Smooth muscle cell (in vitro differentiated cells): ENCODE measurements around the gene CST8. TPM values are rescaled to one million over a fixed set of nuclear protein-coding genes. Genes with fewer than 3 reads are reported as not detected.

Experiments used
- DNase-seq: peaks from one replicate; lab custom pipeline; 2025; ENCODE audit not compliant: unreplicated experiment; lab: John Stamatoyannopoulos, UW
- H2AFZ ChIP-seq: fragments of 200-600 bp; sonication (generic); 2 replicates; pipeline ENCODE4 v1.6.0; 2016; ENCODE audit warnings: antibody characterized with exemption, low read depth, mild to moderate bottlenecking
- H3F3A ChIP-seq: fragments of 200-600 bp; sonication (generic); 2 replicates; pipeline ENCODE4 v1.6.0; 2017; ENCODE audit warnings: antibody characterized with exemption, low read depth
- H3K27ac ChIP-seq: fragments of 200-600 bp; sonication (generic); 2 replicates; pipeline ENCODE4 v1.5.1; 2016; ENCODE audit warnings: low read depth, mild to moderate bottlenecking
- H3K27me3 ChIP-seq: fragments of 200-600 bp; sonication (generic); 2 replicates; pipeline ENCODE4 v1.6.1; 2016; ENCODE audit warnings: low read depth, mild to moderate bottlenecking
- H3K36me3 ChIP-seq: fragments of 200-600 bp; sonication (generic); 2 replicates; pipeline ENCODE4 v1.5.1; 2016; ENCODE audit warnings: low read depth
- H3K4me1 ChIP-seq: fragments of 200-600 bp; sonication (generic); 2 replicates; pipeline ENCODE4 v1.5.1; 2016; ENCODE audit warnings: low read depth
- H3K4me2 ChIP-seq: fragments of 200-600 bp; sonication (generic); 2 replicates; pipeline ENCODE4 v1.6.0; 2016; ENCODE audit warnings: mild to moderate bottlenecking
- H3K4me3 ChIP-seq: fragments of 200-600 bp; sonication (generic); 2 replicates; pipeline ENCODE4 v1.5.1; 2016; ENCODE audit warnings: mild to moderate bottlenecking
- H3K79me2 ChIP-seq: fragments of 200-600 bp; sonication (generic); 2 replicates; pipeline ENCODE4 v1.6.0; 2016; ENCODE audit warnings: low read depth, mild to moderate bottlenecking
- H3K9ac ChIP-seq: fragments of 200-600 bp; sonication (generic); 2 replicates; pipeline ENCODE4 v1.6.0; 2016; ENCODE audit warnings: low read depth
- H3K9me3 ChIP-seq: fragments of 200-600 bp; sonication (generic); replicated peaks from 2 replicates; pipeline ENCODE4 v1.5.1; 2016; ENCODE audit warnings: low read depth
- H4K20me1 ChIP-seq: fragments of 200-600 bp; sonication (generic); 2 replicates; pipeline ENCODE4 v1.6.0; 2016; ENCODE audit warnings: low read depth
- CTCF ChIP-seq: fragments of 200-600 bp; sonication (generic); IDR thresholded peaks from 2 replicates; pipeline ENCODE4 v1.5.1; 2017; ENCODE audit warnings: borderline replicate concordance, mild to moderate bottlenecking, antibody characterized with exemption; ENCODE audit not compliant: insufficient read depth, poor library complexity, severe bottlenecking
- WGBS: methylation state at CpG from one replicate; pipeline ENCODE4 v1.1.7; 2016; ENCODE audit warnings: low lambda C conversion rate; 5-methylcytosine and 5-hydroxymethylcytosine counted together
- polyA plus RNA-seq: library from polyadenylated mRNA; unstranded; fragments of >200 nt; fragmentation: Nextera tagmentation; extraction: Ambion mirVana; gene quantifications from 2 replicates; pipeline ENCODE4 v1.2.1, GENCODE V29; 2016
- total RNA-seq: library from RNA; depleted of rRNA; stranded (reverse); fragments of >200 nt; gene quantifications from 2 replicates; pipeline ENCODE4 v1.2.3, GENCODE V29; 2014

CST8 gene
- total and polyA plus RNA-seq, 2 experiments from 2014 or later = not detected

- 93% methylated on average over 15 of the region's 15 CpGs for WGBS
- H3K27me3 ChIP-seq = no peaks in the 10 kb centered on the region
- no peak overlapping the region for H3K9ac ChIP-seq
- no peaks in the 10 kb centered on the region for H3F3A ChIP-seq
- no peaks in the 10 kb centered on the region for H3K9me3 ChIP-seq
- DNase-seq = no peak
- H2AFZ ChIP-seq = no peak overlapping the region
- no peaks in the 10 kb centered on the region for H4K20me1 ChIP-seq
- no peak overlapping the region for H3K4me3 ChIP-seq
- H3K79me2 ChIP-seq = no peaks in the 10 kb centered on the region
- H3K36me3 ChIP-seq = no peaks in the 10 kb centered on the region
- no peak overlapping the region for H3K27ac ChIP-seq
- H3K4me1 ChIP-seq = no peaks in the 10 kb centered on the region
- TF ChIP-seq CTCF = no peak
- no peak overlapping the region for H3K4me2 ChIP-seq
Observed at GRCh38 chr20:23453549-23454543, 37.1 kb upstream of the CST8 start.

- WGBS = 94% methylated on average over 1 of the region's 1 CpG
- no peak overlapping the region for H3K27ac ChIP-seq
- H3K9ac ChIP-seq = no peak overlapping the region
- H2AFZ ChIP-seq = no peak overlapping the region
- H3K4me1 ChIP-seq = no peaks in the 10 kb centered on the region
- no peaks in the 10 kb centered on the region for H3K79me2 ChIP-seq
- no peaks in the 10 kb centered on the region for H3K9me3 ChIP-seq
- H3K27me3 ChIP-seq = no peaks in the 10 kb centered on the region
- H4K20me1 ChIP-seq = no peaks in the 10 kb centered on the region
- H3F3A ChIP-seq = no peaks in the 10 kb centered on the region
- H3K36me3 ChIP-seq = no peaks in the 10 kb centered on the region
- H3K4me3 ChIP-seq = no peak overlapping the region
- DNase-seq = no peak
- H3K4me2 ChIP-seq = no peak overlapping the region
- TF ChIP-seq CTCF = no peak
Observed at GRCh38 chr20:23454816-23455215, 36.1 kb upstream of the CST8 start.

GRCh38 chr20:23455639-23456038 lies 35.3 kb upstream of the CST8 start:
- Histone ChIP-seq H3K9me3 (no peaks in the 10 kb centered on the region), H4K20me1 (no peaks in the 10 kb centered on the region), H3K4me3 (no peak overlapping the region), H3K79me2 (no peaks in the 10 kb centered on the region), H3K4me2 (no peak overlapping the region), H2AFZ (no peak overlapping the region), H3K27ac (no peak overlapping the region), H3K9ac (no peak overlapping the region), H3K36me3 (no peaks in the 10 kb centered on the region), H3K27me3 (no peaks in the 10 kb centered on the region), H3F3A (no peaks in the 10 kb centered on the region), H3K4me1 (no peaks in the 10 kb centered on the region)
- TF ChIP-seq CTCF = no peak
- WGBS = 97% methylated on average over 7 of the region's 7 CpGs
- DNase-seq = no peak
